Measurements from ENCODE around the gene TAF7.

GRCh38 chr5:141298376-141298775 is 22.2 kb downstream of the TAF7 start:
- TF ChIP-seq CTCF (IDR thresholded peaks at IDR 0.05) = no peak
- TF ChIP-seq POLR2AphosphoS5 (IDR thresholded peaks at IDR 0.05) = no peak
- no peak for TF ChIP-seq POLR2A (IDR thresholded peaks at IDR 0.05; ENCODE audit: low read depth)
